HUDEP-2 (cell line): ENCODE measurements around the gene NOX4.
"Not testable (repeated sequence)": the region's sequence is repeated elsewhere in the genome, so short reads cannot be mapped to it uniquely, and the experiment has no call there.

Experiments used
- DNase-seq, 76 experiments: peaks; one replicate each; lab custom pipeline; 2025; ENCODE audit not compliant: unreplicated experiment in 76 of 76; lab: John Stamatoyannopoulos, UW

Gene NOX4

GRCh38 chr11:89387501-89387900, 103.7 kb downstream of the NOX4 start:
- DNase-seq, result not testable (repeated sequence)

GRCh38 chr11:89382986-89383385, 108.2 kb downstream of the NOX4 start:
- not testable (repeated sequence) for DNase-seq

GRCh38 chr11:89381094-89381493, 110.1 kb downstream of the NOX4 start:
- DNase-seq, result no peak

GRCh38 chr11:89379976-89380771, 111.0 kb downstream of the NOX4 start:
- DNase-seq, result not testable (repeated sequence)

GRCh38 chr11:89378986-89379385, 112.2 kb downstream of the NOX4 start:
- DNase-seq, result not testable (repeated sequence)

GRCh38 chr11:89369356-89369755, 121.8 kb downstream of the NOX4 start:
- DNase-seq, result not testable (repeated sequence)

GRCh38 chr11:89364856-89365255, 126.3 kb downstream of the NOX4 start:
- not testable (repeated sequence) for DNase-seq

- no peak for DNase-seq
These were observed 129.4 kb downstream of the NOX4 start for GRCh38 chr11:89361734-89362133.

- not testable (repeated sequence) for DNase-seq
These were observed 132.0 kb downstream of the NOX4 start for GRCh38 chr11:89359208-89359607.

- DNase-seq, result no peak
These were observed 132.4 kb downstream of the NOX4 start for GRCh38 chr11:89358761-89359160.

- DNase-seq, result no peak
These were observed 135.5 kb downstream of the NOX4 start for GRCh38 chr11:89355646-89356045.

GRCh38 chr11:89354513-89354912, 136.7 kb downstream of the NOX4 start:
- DNase-seq, result not testable (repeated sequence)

- no peak for DNase-seq
These were observed 144.1 kb downstream of the NOX4 start for GRCh38 chr11:89347071-89347470.

- no peak for DNase-seq
These were observed 144.6 kb downstream of the NOX4 start for GRCh38 chr11:89346601-89347000.

- not testable (repeated sequence) for DNase-seq
These were observed 148.1 kb downstream of the NOX4 start for GRCh38 chr11:89342880-89343572.

- not testable (repeated sequence) for DNase-seq
These were observed 150.7 kb downstream of the NOX4 start for GRCh38 chr11:89340450-89340849.

- not testable (repeated sequence) for DNase-seq
These were observed 153.1 kb downstream of the NOX4 start for GRCh38 chr11:89338073-89338472.

- not testable (repeated sequence) for DNase-seq
These were observed 154.0 kb downstream of the NOX4 start for GRCh38 chr11:89337100-89337650.

- DNase-seq, result not testable (repeated sequence)
These were observed 157.5 kb downstream of the NOX4 start for GRCh38 chr11:89333704-89334103.

GRCh38 chr11:89331940-89332339, 159.2 kb downstream of the NOX4 start:
- not testable (repeated sequence) for DNase-seq

- no peak for DNase-seq
These were observed 163.3 kb downstream of the NOX4 start for GRCh38 chr11:89327885-89328284.

- DNase-seq, result no peak
These were observed 169.8 kb downstream of the NOX4 start for GRCh38 chr11:89321401-89321800.
